Endothelial cell of umbilical vein (primary cell): ENCODE data around the gene UEVLD. TPM values are rescaled to one million over a fixed set of nuclear protein-coding genes. Genes with fewer than 3 reads are reported as not detected.

Source experiments
- BruUV-seq: library from RNA; stranded (reverse); fragments of 400-500 nt; replicated peaks from 2 replicates; lab custom pipeline; 2021; lab: Mats Ljungman, UMichigan
- CTCF ChIA-PET: fragments of 300-600, 350-600 bp; sonication (Branson Sonifier 250); formaldehyde crosslinking; loops from one replicate; lab custom pipeline; 2021; ENCODE audit warnings: antibody characterized with exemption, inconsistent platforms; lab: Charles Lee
- POLR2A ChIA-PET: fragments of 300-600, 350-600 bp; sonication (Branson Sonifier 250); formaldehyde crosslinking; loops from one replicate; lab custom pipeline; 2021; ENCODE audit warnings: antibody characterized with exemption, inconsistent platforms; lab: Charles Lee
- DNase-seq: peaks from one replicate; pipeline ENCODE4 v3.0.0-alpha.2; 2011; ENCODE audit warnings: low read depth, low spot score
- FAIRE-seq: peaks from 2 replicates; lab custom pipeline; 2011; peaks lifted over from hg19 to GRCh38; lab: Jason Lieb, UNC
- H2AFZ ChIP-seq: 2 replicates; pipeline ENCODE4 v1.6.0; 2012; ENCODE audit warnings: low read depth, low read length, control low read depth, inconsistent platforms
- H3K27ac ChIP-seq: 2 replicates; pipeline ENCODE4 v1.5.1; 2011; ENCODE audit warnings: low read depth, mild to moderate bottlenecking, control low read depth, low read length, moderate library complexity; ENCODE audit not compliant: insufficient read depth
- H3K27me3 ChIP-seq, 2 experiments: 2 replicates each; pipeline versions ENCODE4 v1.6.0 to v1.6.1; 2011; ENCODE audit warnings: low read length in 2 of 2, mixed read lengths in 1 of 2; ENCODE audit not compliant: control insufficient read depth in 2 of 2, insufficient read depth in 2 of 2
- H3K36me3 ChIP-seq, 2 experiments: 2 replicates in 1 of 2; 3 replicates in 1 of 2; pipeline ENCODE4 v1.5.1; 2011; ENCODE audit warnings: low read length in 2 of 2, mild to moderate bottlenecking in 1 of 2, moderate library complexity in 1 of 2; ENCODE audit not compliant: control insufficient read depth in 2 of 2, insufficient read depth in 2 of 2; ENCODE audit errors: extremely low read depth in 1 of 2
- H3K4me1 ChIP-seq: 3 replicates; pipeline ENCODE4 v1.5.1; 2011; ENCODE audit warnings: mild to moderate bottlenecking, low read length; ENCODE audit not compliant: control insufficient read depth, insufficient read depth; ENCODE audit errors: extremely low read depth
- H3K4me2 ChIP-seq: 2 replicates; pipeline ENCODE4 v1.6.1; 2011; ENCODE audit warnings: low read length, control low read depth, mixed read lengths; ENCODE audit not compliant: insufficient read depth
- H3K4me3 ChIP-seq, 3 experiments: fragments of 200-600 bp in 1 of 3; sonication (generic), shearing (Covaris generic) in 1 of 3; replicated peaks in 1 of 3; 2 replicates each; pipeline ENCODE4 v1.5.1; 2011 to 2016; ENCODE audit warnings: control low read depth in 3 of 3, low read length in 3 of 3, mild to moderate bottlenecking in 2 of 3, inconsistent platforms in 1 of 3, low read depth in 1 of 3, moderate library complexity in 1 of 3; ENCODE audit not compliant: insufficient read depth in 1 of 3
- H3K79me2 ChIP-seq: 2 replicates; pipeline ENCODE4 v1.6.0; 2012; ENCODE audit warnings: low read length, inconsistent platforms; ENCODE audit not compliant: control insufficient read depth, insufficient read depth
- H3K9ac ChIP-seq: replicated peaks from 2 replicates; pipeline ENCODE3; 2011; ENCODE audit warnings: low read length, control low read depth; ENCODE audit not compliant: insufficient read depth; ENCODE audit errors: extremely low read depth
- H3K9me1 ChIP-seq: replicated peaks from 3 replicates; pipeline ENCODE4 v1.6.0; 2011; ENCODE audit warnings: mild to moderate bottlenecking, low read length; ENCODE audit not compliant: control insufficient read depth, insufficient read depth; ENCODE audit errors: extremely low read depth
- H3K9me3 ChIP-seq: replicated peaks from 2 replicates; pipeline ENCODE4 v1.5.1; 2012; ENCODE audit warnings: low read length, inconsistent platforms; ENCODE audit not compliant: control insufficient read depth, insufficient read depth
- H4K20me1 ChIP-seq: replicated peaks from 2 replicates; pipeline ENCODE3; 2011; ENCODE audit warnings: mild to moderate bottlenecking, low read length; ENCODE audit not compliant: control insufficient read depth, insufficient read depth; ENCODE audit errors: extremely low read depth
- EZH2 ChIP-seq: IDR thresholded peaks from 2 replicates; pipeline ENCODE4 v1.6.1; 2012; ENCODE audit warnings: borderline replicate concordance, low read depth, mild to moderate bottlenecking, moderate library complexity, low read length, inconsistent platforms; ENCODE audit not compliant: severe bottlenecking
- FOS ChIP-seq: IDR thresholded peaks from 2 replicates; pipeline ENCODE4 v1.6.1; 2011; ENCODE audit warnings: mild to moderate bottlenecking, low read length, moderate library complexity, borderline replicate concordance; ENCODE audit not compliant: insufficient read depth
- GATA2 ChIP-seq: IDR thresholded peaks from 2 replicates; pipeline ENCODE4 v1.7.0; 2011; ENCODE audit warnings: low read depth, mild to moderate bottlenecking, moderate library complexity, mixed read lengths, low read length; ENCODE audit not compliant: insufficient read length, insufficient read depth
- JUN ChIP-seq: IDR thresholded peaks from 2 replicates; pipeline ENCODE4 v1.6.1; 2011; ENCODE audit warnings: borderline replicate concordance, low read depth; ENCODE audit not compliant: insufficient read length, insufficient read depth
- MYC ChIP-seq: IDR thresholded peaks from one replicate; pipeline ENCODE4 v1.6.1; 2011; ENCODE audit warnings: mild to moderate bottlenecking, low read depth, low read length
- POLR2A ChIP-seq: IDR thresholded peaks from 2 replicates; pipeline ENCODE4 v1.6.1; 2012; ENCODE audit warnings: low read depth, mild to moderate bottlenecking, control low read depth, low read length
- POLR2AphosphoS5 ChIP-seq: IDR thresholded peaks from 2 replicates; pipeline ENCODE4 v1.6.1; 2012; ENCODE audit warnings: low read depth, mild to moderate bottlenecking, control low read depth, low read length, moderate library complexity; ENCODE audit not compliant: insufficient read depth
- dilution Hi-C: fragments of 300-500 bp; cut with MboI; formaldehyde crosslinking; loops from one replicate; pipeline ENCODE4 v1.15.0; 2019; ENCODE audit warnings: low sequenced_read_pairs; ENCODE audit not compliant: extremely low pct_ligation_motif_present
- intact Hi-C: fragments of 100-400 bp; cut with micrococcal nuclease; formaldehyde crosslinking; loops from one replicate; pipeline ENCODE4 v1.10.0; 2022
- polyA plus RNA-seq, 4 experiments: library from polyadenylated mRNA; depleted of rRNA in 3 of 4; stranded (reverse) in 3 of 4; unstranded in 1 of 4; fragments of >200 nt; gene quantifications; 2 replicates each; pipeline versions ENCODE4 v1.2.1 to v1.2.3, GENCODE V29; 2011 to 2012; ENCODE audit warnings: missing spikeins in 1 of 4
- total RNA-seq: library from RNA; stranded (reverse); gene quantifications from 2 replicates; pipeline ENCODE4 v1.2.3, GENCODE V29; 2021
- TF ChIP-seq, protein P1 (sequence below): IDR thresholded peaks from 2 replicates; pipeline ENCODE4 v1.6.1; 2011; ENCODE audit not compliant: insufficient read depth, insufficient read length
- TF ChIP-seq, protein P2 (sequence below), 2 donors: IDR thresholded peaks; 1 replicate in 1 of 2; 2 replicates in 1 of 2; pipeline ENCODE4 v1.5.1; 2011; ENCODE audit warnings: low read length in 2 of 2, mild to moderate bottlenecking in 2 of 2, moderate library complexity in 2 of 2, control low read depth in 1 of 2, inconsistent platforms in 1 of 2, low read depth in 1 of 2; ENCODE audit not compliant: insufficient read depth in 1 of 2; ENCODE audit errors: extremely low read depth in 1 of 2

Gene UEVLD
- total and polyA plus RNA-seq, 2 donors (not counting 3 experiments of a cell fraction or from before 2014, with no cell fraction given), result 9.2 to 19.1 TPM

DNA sequence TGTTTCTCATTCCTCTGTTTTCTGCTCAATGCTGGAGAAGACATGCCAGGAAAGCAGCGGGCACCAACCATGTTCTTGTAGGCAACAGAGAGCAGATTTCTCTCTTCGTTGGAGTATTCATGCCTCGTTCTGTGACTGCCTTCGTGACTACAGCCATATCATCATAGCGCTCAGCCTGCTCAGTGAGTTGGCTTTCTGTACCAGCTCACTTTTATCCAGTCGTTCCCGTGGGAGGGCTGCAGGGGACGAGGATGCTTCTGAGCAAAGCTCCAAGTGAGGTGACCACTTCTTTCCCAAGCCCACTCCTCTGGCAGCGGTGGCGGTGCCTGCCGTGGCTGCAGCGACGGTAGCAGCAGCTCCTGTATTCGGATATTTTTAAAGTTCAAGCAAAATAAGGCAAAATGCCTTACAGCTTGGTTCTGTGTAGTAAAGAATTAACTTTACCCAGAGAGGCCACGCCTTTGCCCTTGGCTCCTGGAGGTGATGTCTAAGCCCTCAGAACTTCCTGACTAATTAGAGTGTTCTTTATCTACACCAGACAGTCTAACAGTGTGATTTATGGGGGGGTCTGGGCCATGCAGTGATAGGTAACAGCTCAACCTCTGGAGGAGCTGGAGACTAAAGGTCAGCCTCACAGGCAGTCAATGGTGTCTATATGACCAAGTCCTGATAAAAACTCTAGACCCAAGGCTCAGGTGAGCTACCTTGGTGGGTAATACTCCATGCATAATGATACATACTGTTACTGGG, 97.6 kb downstream of the UEVLD start:
- Histone ChIP-seq H3K4me3 (no peak overlapping the region), H3K9me3 (no peaks in the 10 kb centered on the region), H3K79me2 (no peaks in the 10 kb centered on the region), H2AFZ (no peak overlapping the region), H3K9ac (no peak overlapping the region), H3K4me2 (no peak overlapping the region), H3K4me1 (no peaks in the 10 kb centered on the region), H3K27me3 (no peaks in the 10 kb centered on the region), H3K27ac (no peak overlapping the region), H3K36me3 (peaks cover 0 to 10% of the 10 kb centered on the region in 2 experiments), H4K20me1 (no peaks in the 10 kb centered on the region), H3K9me1 (no peaks in the 10 kb centered on the region)
- TF ChIP-seq, protein P1, sequence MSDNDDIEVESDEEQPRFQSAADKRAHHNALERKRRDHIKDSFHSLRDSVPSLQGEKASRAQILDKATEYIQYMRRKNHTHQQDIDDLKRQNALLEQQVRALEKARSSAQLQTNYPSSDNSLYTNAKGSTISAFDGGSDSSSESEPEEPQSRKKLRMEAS, result no peak
- no peak for TF ChIP-seq EZH2
- TF ChIP-seq POLR2AphosphoS5, result no peak
- TF ChIP-seq POLR2A, result no peak
- TF ChIP-seq, protein P2, sequence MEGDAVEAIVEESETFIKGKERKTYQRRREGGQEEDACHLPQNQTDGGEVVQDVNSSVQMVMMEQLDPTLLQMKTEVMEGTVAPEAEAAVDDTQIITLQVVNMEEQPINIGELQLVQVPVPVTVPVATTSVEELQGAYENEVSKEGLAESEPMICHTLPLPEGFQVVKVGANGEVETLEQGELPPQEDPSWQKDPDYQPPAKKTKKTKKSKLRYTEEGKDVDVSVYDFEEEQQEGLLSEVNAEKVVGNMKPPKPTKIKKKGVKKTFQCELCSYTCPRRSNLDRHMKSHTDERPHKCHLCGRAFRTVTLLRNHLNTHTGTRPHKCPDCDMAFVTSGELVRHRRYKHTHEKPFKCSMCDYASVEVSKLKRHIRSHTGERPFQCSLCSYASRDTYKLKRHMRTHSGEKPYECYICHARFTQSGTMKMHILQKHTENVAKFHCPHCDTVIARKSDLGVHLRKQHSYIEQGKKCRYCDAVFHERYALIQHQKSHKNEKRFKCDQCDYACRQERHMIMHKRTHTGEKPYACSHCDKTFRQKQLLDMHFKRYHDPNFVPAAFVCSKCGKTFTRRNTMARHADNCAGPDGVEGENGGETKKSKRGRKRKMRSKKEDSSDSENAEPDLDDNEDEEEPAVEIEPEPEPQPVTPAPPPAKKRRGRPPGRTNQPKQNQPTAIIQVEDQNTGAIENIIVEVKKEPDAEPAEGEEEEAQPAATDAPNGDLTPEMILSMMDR (IDR thresholded peaks at IDR 0.05; ENCODE audit: extremely low read depth in 1 of 2, insufficient read depth in 1 of 2, low read depth in 1 of 2, low read length in 2 of 2), result no peak
- no peak for TF ChIP-seq MYC
- TF ChIP-seq GATA2, result no peak
- TF ChIP-seq JUN, result no peak
- TF ChIP-seq FOS, result no peak
- ChIA-PET POLR2A (no interaction called here), CTCF (interaction anchor here (0.8 kb wide), 1 partner anchor 247 kb away, joined by 3 read pairs; no protein-coding TSS in a partner anchor)
- dilution Hi-C loops (no loop called here), intact Hi-C loops (no loop called here)
- DNase-seq (no peak), FAIRE-seq (no peak)
- BruUV-seq, result no TSS peak
